ENCODE measurements around the gene RNGTT. TPM values are rescaled to one million over a fixed set of nuclear protein-coding genes. Genes with fewer than 3 reads are reported as not detected.

Gene RNGTT
- total RNA-seq, 2 donors from 2014 or later, result 7.5 to 11.3 TPM

DNA sequence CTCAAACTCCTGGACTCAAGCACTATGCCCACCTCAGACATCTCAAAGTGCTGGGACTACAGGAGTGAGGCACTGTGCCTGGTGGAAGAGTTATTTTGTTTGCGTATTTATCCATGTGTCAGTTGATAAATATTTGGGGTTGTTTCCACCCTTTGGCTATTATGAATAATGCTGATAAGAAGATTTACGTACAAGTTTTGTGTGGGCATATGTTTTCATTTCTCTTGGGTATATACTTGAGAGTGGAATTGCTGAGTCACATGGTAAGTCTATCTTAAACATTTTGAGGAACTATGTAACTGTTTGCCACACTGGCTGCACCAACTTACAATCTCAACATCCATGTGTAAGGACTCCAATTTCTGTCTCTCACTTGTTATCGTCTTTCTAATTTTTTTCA lies 200.3 kb downstream of the RNGTT start:
- Histone ChIP-seq H3K27me3 (no peaks in the 10 kb centered on the region), H3K9me3 (no peaks in the 10 kb centered on the region), H3K36me3 (no peaks in the 10 kb centered on the region), H3K4me1 (no peaks in the 10 kb centered on the region), H3K27ac (no peak overlapping the region), H3K4me3 (no peak overlapping the region)
- DNase-seq (ENCODE audit: low spot score), result no peak
- TF ChIP-seq, protein P1, sequence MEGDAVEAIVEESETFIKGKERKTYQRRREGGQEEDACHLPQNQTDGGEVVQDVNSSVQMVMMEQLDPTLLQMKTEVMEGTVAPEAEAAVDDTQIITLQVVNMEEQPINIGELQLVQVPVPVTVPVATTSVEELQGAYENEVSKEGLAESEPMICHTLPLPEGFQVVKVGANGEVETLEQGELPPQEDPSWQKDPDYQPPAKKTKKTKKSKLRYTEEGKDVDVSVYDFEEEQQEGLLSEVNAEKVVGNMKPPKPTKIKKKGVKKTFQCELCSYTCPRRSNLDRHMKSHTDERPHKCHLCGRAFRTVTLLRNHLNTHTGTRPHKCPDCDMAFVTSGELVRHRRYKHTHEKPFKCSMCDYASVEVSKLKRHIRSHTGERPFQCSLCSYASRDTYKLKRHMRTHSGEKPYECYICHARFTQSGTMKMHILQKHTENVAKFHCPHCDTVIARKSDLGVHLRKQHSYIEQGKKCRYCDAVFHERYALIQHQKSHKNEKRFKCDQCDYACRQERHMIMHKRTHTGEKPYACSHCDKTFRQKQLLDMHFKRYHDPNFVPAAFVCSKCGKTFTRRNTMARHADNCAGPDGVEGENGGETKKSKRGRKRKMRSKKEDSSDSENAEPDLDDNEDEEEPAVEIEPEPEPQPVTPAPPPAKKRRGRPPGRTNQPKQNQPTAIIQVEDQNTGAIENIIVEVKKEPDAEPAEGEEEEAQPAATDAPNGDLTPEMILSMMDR (IDR thresholded peaks at IDR 0.05), result no peak

DNA sequence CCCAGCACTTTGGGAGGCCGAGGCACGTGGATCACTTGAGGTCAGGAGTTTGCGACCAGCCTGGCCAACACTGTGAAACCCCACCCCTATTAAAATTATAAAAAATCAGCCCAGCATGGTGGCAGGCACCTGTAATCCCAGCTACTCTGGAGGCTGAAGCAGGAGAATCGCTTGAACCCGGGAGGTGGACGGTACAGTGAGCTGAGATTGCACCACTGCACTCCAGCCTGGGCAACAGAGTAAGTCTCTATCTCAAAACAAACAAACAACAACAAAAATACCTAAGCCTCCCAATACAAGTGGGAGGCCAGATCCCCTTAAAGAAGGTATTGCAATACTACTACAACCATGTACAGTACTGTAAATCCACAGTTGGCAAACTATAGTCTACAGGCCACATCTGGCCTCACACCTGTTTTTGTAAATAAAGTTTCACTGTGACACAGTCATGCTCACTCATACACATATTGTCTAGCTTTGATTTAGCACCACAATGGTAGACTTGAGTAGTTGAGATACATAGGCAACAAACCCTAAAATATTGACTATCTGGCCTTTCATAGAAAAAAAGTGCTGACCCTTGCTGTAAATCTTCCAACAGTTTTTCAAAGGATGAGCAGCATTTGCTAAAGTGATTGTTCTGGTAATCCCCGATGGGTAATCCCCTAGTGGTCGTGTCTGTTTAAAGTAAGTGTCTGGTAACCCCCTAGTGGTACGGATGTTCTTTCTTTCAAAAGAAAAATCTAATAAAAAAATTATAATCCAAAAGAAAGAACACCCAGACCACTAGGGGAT lies 202.0 kb downstream of the RNGTT start:
- Histone ChIP-seq H3K4me1 (no peaks in the 10 kb centered on the region), H3K4me3 (no peak overlapping the region), H3K27ac (no peak overlapping the region), H3K27me3 (no peaks in the 10 kb centered on the region), H3K36me3 (no peaks in the 10 kb centered on the region), H3K9me3 (no peaks in the 10 kb centered on the region)
- DNase-seq (ENCODE audit: low spot score), result no peak
- TF ChIP-seq, protein P1 (IDR thresholded peaks at IDR 0.05), result no peak

DNA sequence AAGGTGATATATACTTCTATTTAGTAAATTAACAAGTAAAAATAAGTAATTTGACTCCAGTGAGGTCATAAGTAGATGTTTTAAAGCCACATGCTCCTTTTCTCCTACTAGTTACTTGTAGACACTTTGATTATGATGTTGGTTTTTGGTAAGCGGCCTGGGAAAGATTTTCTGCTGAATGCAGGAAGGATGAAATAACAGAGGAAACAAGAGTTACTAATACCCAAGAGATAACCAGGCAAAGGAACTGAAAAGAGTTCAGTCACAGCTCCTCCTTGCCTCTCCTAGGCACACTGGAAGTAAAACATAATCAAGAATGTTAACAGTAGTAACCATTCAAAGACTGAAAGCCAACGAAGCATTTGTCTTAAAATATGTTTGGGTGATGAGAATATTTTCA lies 203.3 kb downstream of the RNGTT start:
- Histone ChIP-seq H3K4me1 (no peaks in the 10 kb centered on the region), H3K4me3 (no peak overlapping the region), H3K9me3 (no peaks in the 10 kb centered on the region), H3K27ac (no peak overlapping the region), H3K27me3 (no peaks in the 10 kb centered on the region), H3K36me3 (no peaks in the 10 kb centered on the region)
- TF ChIP-seq, protein P1 (IDR thresholded peaks at IDR 0.05), result no peak
- DNase-seq (ENCODE audit: low spot score), result no peak

DNA sequence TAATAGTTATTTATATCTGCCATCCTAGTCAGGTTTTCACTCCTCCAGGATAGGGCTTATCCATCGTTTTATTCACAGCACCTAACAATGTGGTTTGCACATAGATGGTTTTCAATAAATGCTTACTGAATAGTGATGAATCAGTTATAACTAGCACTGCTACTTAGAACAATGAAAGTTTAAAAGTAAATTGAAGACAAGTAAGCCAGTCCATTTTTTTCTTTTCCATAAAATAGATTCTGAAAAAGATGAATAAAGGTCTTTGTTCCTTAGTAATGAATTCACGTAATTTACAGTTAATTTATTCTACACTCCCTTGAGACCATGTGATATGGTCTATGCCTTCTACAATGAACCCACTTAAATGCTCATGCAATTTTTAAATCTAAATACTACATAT lies 212.5 kb downstream of the RNGTT start:
- H3K27ac ChIP-seq, result no peak overlapping the region

DNA sequence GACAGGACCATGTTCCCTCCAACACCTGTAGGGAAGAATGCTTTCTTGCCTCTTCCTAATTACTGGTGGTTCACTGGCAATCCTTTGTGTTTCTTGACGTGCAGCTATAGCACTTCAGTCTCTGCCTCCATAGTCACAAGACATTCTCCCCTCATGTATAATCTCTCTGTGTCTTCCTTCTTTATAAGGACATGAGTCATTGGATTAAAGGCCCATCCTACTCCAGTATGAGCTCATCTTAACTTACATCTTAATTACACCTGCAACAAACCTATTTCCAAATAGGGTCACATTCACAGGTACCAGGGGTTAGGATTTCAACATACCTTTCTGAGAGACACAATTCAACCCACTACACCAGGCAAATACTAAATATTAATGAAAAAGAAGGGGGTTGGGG lies 213.6 kb downstream of the RNGTT start:
- TF ChIP-seq, protein P1 (IDR thresholded peaks at IDR 0.05), result no peak
- no peak for DNase-seq (ENCODE audit: low spot score)
- Histone ChIP-seq H3K27me3 (no peaks in the 10 kb centered on the region), H3K4me1 (no peaks in the 10 kb centered on the region), H3K4me3 (no peak overlapping the region), H3K27ac (no peak overlapping the region), H3K36me3 (no peaks in the 10 kb centered on the region), H3K9me3 (no peaks in the 10 kb centered on the region)

More for the DNA sequence above, 212.5 kb downstream of the RNGTT start:
- no peaks in the 10 kb centered on the region for H3K9me3 ChIP-seq
- H3K36me3 ChIP-seq, result no peaks in the 10 kb centered on the region
- TF ChIP-seq, protein P1 (IDR thresholded peaks at IDR 0.05), result no peak
- no peaks in the 10 kb centered on the region for H3K4me1 ChIP-seq
- no peak overlapping the region for H3K4me3 ChIP-seq
- DNase-seq (ENCODE audit: low spot score), result no peak
- H3K27me3 ChIP-seq, result no peaks in the 10 kb centered on the region

DNA sequence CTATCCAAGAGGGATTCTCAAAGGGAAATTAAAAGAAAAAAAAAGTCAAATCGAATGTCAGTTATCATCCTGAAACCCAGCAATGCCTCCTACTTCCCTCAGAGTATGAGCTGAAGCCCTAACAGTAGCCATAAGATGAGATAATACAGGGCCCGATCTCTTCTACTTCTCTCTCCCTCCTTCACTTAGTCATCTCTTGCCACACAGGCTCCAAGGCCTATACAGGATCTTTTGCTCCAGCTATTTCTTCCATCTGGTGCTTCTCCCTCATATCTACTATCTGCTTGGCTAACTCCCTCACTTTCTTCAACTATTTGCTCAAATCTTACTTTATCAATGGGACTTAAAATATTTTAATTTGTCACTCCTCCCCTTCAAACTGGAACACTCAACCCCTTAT lies 215.3 kb downstream of the RNGTT start:
- TF ChIP-seq, protein P1 (IDR thresholded peaks at IDR 0.05), result no peak
- DNase-seq (ENCODE audit: low spot score), result no peak

More for the DNA sequence above, 215.3 kb downstream of the RNGTT start:
- no peaks in the 10 kb centered on the region for H3K9me3 ChIP-seq
- H3K36me3 ChIP-seq, result no peaks in the 10 kb centered on the region
- H3K4me3 ChIP-seq, result no peak overlapping the region
- H3K4me1 ChIP-seq, result no peaks in the 10 kb centered on the region
- H3K27me3 ChIP-seq, result no peaks in the 10 kb centered on the region
- no peak overlapping the region for H3K27ac ChIP-seq
